ENCODE data around the gene RBM47.
"Not testable (repeated sequence)": the region's sequence is repeated elsewhere in the genome, so short reads cannot be mapped to it uniquely, and the experiment has no call there.

RBM47 gene

DNA sequence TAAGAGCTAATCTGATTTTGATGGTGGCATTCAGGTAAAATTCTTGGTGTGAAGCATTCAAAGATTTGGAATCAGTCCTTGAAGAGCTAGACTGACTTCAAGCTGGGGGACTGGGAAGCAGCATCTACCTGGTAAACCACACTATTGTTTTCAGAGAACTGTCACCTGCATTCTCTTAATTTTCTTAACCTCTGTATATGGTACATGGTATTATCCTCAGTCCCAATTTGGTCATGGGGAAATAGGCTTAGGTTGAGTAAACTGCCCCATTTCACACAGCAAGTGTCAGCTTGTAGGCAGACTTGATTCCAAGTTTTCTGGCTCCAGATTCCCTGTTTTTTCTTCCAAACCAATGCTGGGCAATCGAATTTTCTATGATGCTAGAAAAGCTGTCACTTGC, 190.1 kb downstream of the RBM47 start:
- TF ChIP-seq, protein P1, sequence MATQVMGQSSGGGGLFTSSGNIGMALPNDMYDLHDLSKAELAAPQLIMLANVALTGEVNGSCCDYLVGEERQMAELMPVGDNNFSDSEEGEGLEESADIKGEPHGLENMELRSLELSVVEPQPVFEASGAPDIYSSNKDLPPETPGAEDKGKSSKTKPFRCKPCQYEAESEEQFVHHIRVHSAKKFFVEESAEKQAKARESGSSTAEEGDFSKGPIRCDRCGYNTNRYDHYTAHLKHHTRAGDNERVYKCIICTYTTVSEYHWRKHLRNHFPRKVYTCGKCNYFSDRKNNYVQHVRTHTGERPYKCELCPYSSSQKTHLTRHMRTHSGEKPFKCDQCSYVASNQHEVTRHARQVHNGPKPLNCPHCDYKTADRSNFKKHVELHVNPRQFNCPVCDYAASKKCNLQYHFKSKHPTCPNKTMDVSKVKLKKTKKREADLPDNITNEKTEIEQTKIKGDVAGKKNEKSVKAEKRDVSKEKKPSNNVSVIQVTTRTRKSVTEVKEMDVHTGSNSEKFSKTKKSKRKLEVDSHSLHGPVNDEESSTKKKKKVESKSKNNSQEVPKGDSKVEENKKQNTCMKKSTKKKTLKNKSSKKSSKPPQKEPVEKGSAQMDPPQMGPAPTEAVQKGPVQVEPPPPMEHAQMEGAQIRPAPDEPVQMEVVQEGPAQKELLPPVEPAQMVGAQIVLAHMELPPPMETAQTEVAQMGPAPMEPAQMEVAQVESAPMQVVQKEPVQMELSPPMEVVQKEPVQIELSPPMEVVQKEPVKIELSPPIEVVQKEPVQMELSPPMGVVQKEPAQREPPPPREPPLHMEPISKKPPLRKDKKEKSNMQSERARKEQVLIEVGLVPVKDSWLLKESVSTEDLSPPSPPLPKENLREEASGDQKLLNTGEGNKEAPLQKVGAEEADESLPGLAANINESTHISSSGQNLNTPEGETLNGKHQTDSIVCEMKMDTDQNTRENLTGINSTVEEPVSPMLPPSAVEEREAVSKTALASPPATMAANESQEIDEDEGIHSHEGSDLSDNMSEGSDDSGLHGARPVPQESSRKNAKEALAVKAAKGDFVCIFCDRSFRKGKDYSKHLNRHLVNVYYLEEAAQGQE (IDR thresholded peaks at IDR 0.05; ENCODE audit: insufficient replicate concordance, low read depth), result no peak
- no peak for DNase-seq (ENCODE audit: low read depth in 1 of 2, low spot score in 1 of 2)
- no peak overlapping the region for H3K4me3 ChIP-seq (replicated peaks; ENCODE audit: insufficient read depth, low read length)
- H3K27ac ChIP-seq (replicated peaks), result no peak overlapping the region
- no peaks in the 10 kb centered on the region for H3K27me3 ChIP-seq (ENCODE audit: insufficient read depth, poor library complexity, severe bottlenecking)

DNA sequence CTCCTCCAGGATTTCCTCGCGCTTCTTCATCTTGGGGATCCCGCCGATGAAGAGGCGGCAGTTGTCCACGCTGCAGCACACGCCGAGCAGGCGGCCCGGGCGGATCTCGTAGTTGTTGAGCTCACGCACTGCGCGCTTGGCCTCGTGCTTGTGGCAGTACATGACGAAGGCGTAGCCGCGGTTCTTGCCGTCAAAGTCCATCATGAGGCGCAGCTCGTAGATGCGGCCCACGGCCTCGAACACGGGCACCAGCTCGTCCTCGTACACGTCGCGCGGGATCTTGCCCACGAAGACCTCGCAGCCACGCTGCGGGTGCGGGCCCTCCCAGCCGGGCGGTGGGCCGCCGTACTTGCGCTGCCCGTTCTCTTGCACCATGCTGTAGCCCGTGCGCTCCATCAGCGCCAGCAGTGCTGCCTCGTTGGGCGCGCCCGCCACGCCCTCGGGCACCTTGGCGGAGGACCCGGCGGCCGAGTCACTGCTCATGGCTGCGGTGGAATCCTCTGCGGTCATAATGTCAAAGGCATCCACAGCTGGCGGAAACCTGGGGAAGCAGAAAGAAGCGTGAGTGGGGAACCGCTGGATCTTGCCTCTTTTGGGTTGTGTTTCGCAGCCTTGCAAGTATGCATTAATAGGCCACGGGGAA, 191.2 kb downstream of the RBM47 start:
- DNase-seq (ENCODE audit: low read depth in 1 of 2, low spot score in 1 of 2), result no peak
- TF ChIP-seq GABPA (IDR thresholded peaks at IDR 0.05; ENCODE audit: low read depth) (no peak), POLR2AphosphoS5 (IDR thresholded peaks at IDR 0.05; ENCODE audit: low read depth) (no peak), SPI1 (IDR thresholded peaks at IDR 0.05; ENCODE audit: borderline replicate concordance, low read depth) (no peak)
- TF ChIP-seq, protein P2, sequence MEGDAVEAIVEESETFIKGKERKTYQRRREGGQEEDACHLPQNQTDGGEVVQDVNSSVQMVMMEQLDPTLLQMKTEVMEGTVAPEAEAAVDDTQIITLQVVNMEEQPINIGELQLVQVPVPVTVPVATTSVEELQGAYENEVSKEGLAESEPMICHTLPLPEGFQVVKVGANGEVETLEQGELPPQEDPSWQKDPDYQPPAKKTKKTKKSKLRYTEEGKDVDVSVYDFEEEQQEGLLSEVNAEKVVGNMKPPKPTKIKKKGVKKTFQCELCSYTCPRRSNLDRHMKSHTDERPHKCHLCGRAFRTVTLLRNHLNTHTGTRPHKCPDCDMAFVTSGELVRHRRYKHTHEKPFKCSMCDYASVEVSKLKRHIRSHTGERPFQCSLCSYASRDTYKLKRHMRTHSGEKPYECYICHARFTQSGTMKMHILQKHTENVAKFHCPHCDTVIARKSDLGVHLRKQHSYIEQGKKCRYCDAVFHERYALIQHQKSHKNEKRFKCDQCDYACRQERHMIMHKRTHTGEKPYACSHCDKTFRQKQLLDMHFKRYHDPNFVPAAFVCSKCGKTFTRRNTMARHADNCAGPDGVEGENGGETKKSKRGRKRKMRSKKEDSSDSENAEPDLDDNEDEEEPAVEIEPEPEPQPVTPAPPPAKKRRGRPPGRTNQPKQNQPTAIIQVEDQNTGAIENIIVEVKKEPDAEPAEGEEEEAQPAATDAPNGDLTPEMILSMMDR (IDR thresholded peaks at IDR 0.05; ENCODE audit: insufficient read depth, low read length), result no peak
- TF ChIP-seq, protein P1 (IDR thresholded peaks at IDR 0.05; ENCODE audit: insufficient replicate concordance, low read depth), result no peak
- Histone ChIP-seq H3K27ac (replicated peaks) (no peak overlapping the region), H3K27me3 (ENCODE audit: insufficient read depth, poor library complexity, severe bottlenecking) (no peaks in the 10 kb centered on the region), H3K4me3 (replicated peaks; ENCODE audit: insufficient read depth, low read length) (no peak overlapping the region)

DNA sequence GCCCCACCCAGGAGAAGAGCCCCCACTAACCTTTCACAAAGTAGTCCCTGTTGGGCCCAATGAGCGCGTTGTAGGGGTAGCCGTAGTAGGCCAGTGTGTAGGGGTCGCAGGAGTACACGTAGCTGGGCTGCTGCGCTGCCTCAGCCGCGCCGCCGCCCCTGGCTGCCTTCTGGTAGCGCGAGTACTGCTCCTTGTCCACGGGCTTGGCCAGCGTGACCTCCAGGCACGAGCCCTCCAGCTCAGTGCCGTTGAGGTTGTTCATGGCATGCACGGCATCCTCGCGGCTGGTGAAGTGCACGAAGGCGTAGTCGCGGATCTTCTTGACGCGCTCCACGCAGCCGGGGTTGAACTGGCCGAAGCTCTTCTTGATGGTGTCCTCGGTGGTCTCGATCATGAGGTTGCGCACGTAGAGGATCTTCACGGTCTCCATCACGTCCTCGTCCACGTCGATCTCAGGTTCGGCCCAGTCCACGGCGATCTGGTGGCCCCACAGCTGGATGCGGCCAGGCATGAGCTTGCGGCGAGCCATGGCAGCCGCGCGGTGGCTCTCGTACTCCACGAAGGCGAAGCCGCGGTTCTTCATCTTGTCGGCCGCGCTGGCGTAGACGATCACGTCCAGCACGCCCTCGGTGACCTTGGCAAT, 191.8 kb downstream of the RBM47 start:
- no peak for DNase-seq (ENCODE audit: low read depth in 1 of 2, low spot score in 1 of 2)
- Histone ChIP-seq H3K27me3 (ENCODE audit: insufficient read depth, poor library complexity, severe bottlenecking) (no peaks in the 10 kb centered on the region), H3K27ac (replicated peaks) (no peak overlapping the region), H3K4me3 (replicated peaks; ENCODE audit: insufficient read depth, low read length) (no peak overlapping the region)
- TF ChIP-seq POLR2AphosphoS5 (IDR thresholded peaks at IDR 0.05; ENCODE audit: low read depth), result no peak
- TF ChIP-seq GABPA (IDR thresholded peaks at IDR 0.05; ENCODE audit: low read depth), result no peak
- TF ChIP-seq SPI1 (IDR thresholded peaks at IDR 0.05; ENCODE audit: borderline replicate concordance, low read depth), result no peak
- TF ChIP-seq, protein P1 (IDR thresholded peaks at IDR 0.05; ENCODE audit: insufficient replicate concordance, low read depth), result no peak
- TF ChIP-seq, protein P2 (IDR thresholded peaks at IDR 0.05; ENCODE audit: insufficient read depth, low read length), result no peak

DNA sequence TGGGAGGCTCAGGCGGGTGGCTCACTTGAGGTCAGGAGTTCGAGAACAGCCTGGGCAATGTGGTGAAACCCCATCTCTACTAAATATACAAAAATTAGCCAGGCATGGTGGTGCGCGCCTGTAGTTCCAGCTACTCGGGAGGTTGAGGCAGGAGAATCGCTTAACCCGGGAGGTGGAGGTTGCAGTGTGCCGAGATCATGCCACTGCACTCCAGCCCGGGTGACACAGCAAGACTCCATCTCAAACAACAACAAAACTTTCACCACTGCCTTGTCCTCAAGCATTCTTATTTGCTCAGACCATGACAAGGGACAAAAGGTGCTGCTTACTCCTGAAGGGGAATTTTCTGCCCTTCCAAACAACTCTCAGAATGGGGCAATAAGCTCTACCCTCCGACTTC, 194.4 kb downstream of the RBM47 start:
- H3K4me3 ChIP-seq (replicated peaks; ENCODE audit: insufficient read depth, low read length); H3K27ac ChIP-seq (replicated peaks); DNase-seq (ENCODE audit: low read depth in 1 of 2, low spot score in 1 of 2); H3K27me3 ChIP-seq (ENCODE audit: insufficient read depth, poor library complexity, severe bottlenecking): not testable (repeated sequence)
